Testis (tissue), 2 donors: ENCODE results near the gene NAA16.

Experiments
- CTCF ChIP-seq, 3 experiments: fragments of 450-650 bp in 2 of 3; fragments of 200-600 bp in 1 of 3; sonication (generic) in 1 of 3; IDR thresholded peaks; one replicate each; pipeline ENCODE4 v1.5.1; 2016 to 2019; ENCODE audit warnings: antibody characterized with exemption in 3 of 3, mild to moderate bottlenecking in 2 of 3, moderate library complexity in 1 of 3
- POLR2A ChIP-seq: fragments of 450-650 bp; IDR thresholded peaks from one replicate; pipeline ENCODE4 v1.6.1; 2017; ENCODE audit warnings: antibody characterized with exemption, mild to moderate bottlenecking, moderate library complexity

DNA sequence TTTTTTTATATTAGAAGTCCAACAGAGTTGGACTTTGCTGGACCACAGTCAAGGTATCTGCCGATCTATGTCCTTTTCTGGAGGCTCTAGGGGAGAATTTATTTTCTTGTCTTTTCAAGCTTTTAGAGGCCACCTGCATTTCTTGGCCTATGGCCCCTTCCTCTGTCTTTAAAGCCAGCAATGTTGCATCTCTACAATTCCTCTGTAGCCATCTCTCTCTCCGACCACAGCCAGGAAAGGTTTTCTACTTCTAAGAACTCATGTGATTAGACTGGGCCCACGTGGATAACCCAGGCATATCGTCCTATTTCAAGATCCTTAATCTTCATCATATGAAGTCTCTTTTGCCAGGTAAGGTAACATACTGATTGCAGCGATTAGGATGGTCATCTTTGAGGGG, 102.8 kb downstream of the NAA16 start:
- TF ChIP-seq CTCF (IDR thresholded peaks at IDR 0.05), result no peak
- no peak for TF ChIP-seq POLR2A
